ENCODE data around the gene YY1AP1. TPM values are rescaled to one million over a fixed set of nuclear protein-coding genes. Genes with fewer than 3 reads are reported as not detected.
"Not testable (repeated sequence)": the region's sequence is repeated elsewhere in the genome, so short reads cannot be mapped to it uniquely, and the experiment has no call there.

YY1AP1 gene
- total RNA-seq (ENCODE audit: insufficient read depth, low replicate concordance): 266 TPM

GRCh38 chr1:155688324-155689080 is at the start of gene YY1AP1:
YY1AP1 (minus strand) TSS chr1:155688774; CDS start chr1:155680436, 8,338 bp downstream.
- DNase-seq (ENCODE audit: low spot score): peak; percentile 95

GRCh38 chr1:155729031-155729898 is 40.7 kb upstream of the YY1AP1 start:
- DNase-seq (ENCODE audit: low spot score): peak; percentile 63

- DNase-seq (ENCODE audit: low spot score): no peak
Measured at GRCh38 chr1:155725142-155725541, 36.6 kb upstream of the YY1AP1 start.

- DNase-seq (ENCODE audit: low spot score): no peak
Measured at GRCh38 chr1:155719703-155720102, 31.1 kb upstream of the YY1AP1 start.

GRCh38 chr1:155718524-155719115 is 30.0 kb upstream of the YY1AP1 start:
- not testable (repeated sequence) for DNase-seq (ENCODE audit: low spot score)

GRCh38 chr1:155717041-155717440 is 28.5 kb upstream of the YY1AP1 start:
- DNase-seq (ENCODE audit: low spot score): no peak

- no peak for DNase-seq (ENCODE audit: low spot score)
Measured at GRCh38 chr1:155715777-155716176, 27.2 kb upstream of the YY1AP1 start.

GRCh38 chr1:155715056-155715455 is 26.5 kb upstream of the YY1AP1 start:
- not testable (repeated sequence) for DNase-seq (ENCODE audit: low spot score)

- DNase-seq (ENCODE audit: low spot score): no peak
Measured at GRCh38 chr1:155713075-155713474, 24.5 kb upstream of the YY1AP1 start.

GRCh38 chr1:155712636-155713035 is 24.1 kb upstream of the YY1AP1 start:
- not testable (repeated sequence) for DNase-seq (ENCODE audit: low spot score)

- not testable (repeated sequence) for DNase-seq (ENCODE audit: low spot score)
Measured at GRCh38 chr1:155711457-155711856, 22.9 kb upstream of the YY1AP1 start.

- DNase-seq (ENCODE audit: low spot score): no peak
Measured at GRCh38 chr1:155709391-155709790, 20.8 kb upstream of the YY1AP1 start.

GRCh38 chr1:155706139-155706538 is 17.6 kb upstream of the YY1AP1 start:
- DNase-seq (ENCODE audit: low spot score): no peak

- not testable (repeated sequence) for DNase-seq (ENCODE audit: low spot score)
Measured at GRCh38 chr1:155704414-155704813, 15.8 kb upstream of the YY1AP1 start.

GRCh38 chr1:155703216-155703615 is 14.6 kb upstream of the YY1AP1 start:
- no peak for DNase-seq (ENCODE audit: low spot score)

GRCh38 chr1:155701675-155702074 is 13.1 kb upstream of the YY1AP1 start:
- not testable (repeated sequence) for DNase-seq (ENCODE audit: low spot score)

- DNase-seq (ENCODE audit: low spot score): not testable (repeated sequence)
Measured at GRCh38 chr1:155699062-155699461, 10.5 kb upstream of the YY1AP1 start.

- DNase-seq (ENCODE audit: low spot score): no peak
Measured at GRCh38 chr1:155698382-155699038, 9.9 kb upstream of the YY1AP1 start.

GRCh38 chr1:155697616-155698015 is 9.0 kb upstream of the YY1AP1 start:
- not testable (repeated sequence) for DNase-seq (ENCODE audit: low spot score)

GRCh38 chr1:155697046-155697445 is 8.5 kb upstream of the YY1AP1 start:
- DNase-seq (ENCODE audit: low spot score): no peak

- DNase-seq (ENCODE audit: low spot score): no peak
Measured at GRCh38 chr1:155696524-155696923, 8.0 kb upstream of the YY1AP1 start.

GRCh38 chr1:155695608-155696007 is 7.0 kb upstream of the YY1AP1 start:
- no peak for DNase-seq (ENCODE audit: low spot score)
